H4 (cell line): ENCODE measurements around the gene COL12A1. TPM values are rescaled to one million over a fixed set of nuclear protein-coding genes. Genes with fewer than 3 reads are reported as not detected.

ENCODE experiments used
- DNase-seq: peaks from one replicate; pipeline ENCODE4 v3.0.0-alpha.2; 2015; ENCODE audit warnings: low spot score
- total RNA-seq: library from RNA; depleted of rRNA; stranded (reverse); fragments of >200 nt; shearing (Covaris generic); gene quantifications from 2 replicates; pipeline ENCODE4 v1.2.3, GENCODE V29; 2014

The COL12A1 gene
- total RNA-seq, 1 experiment from 2014 or later = 272 TPM

DNA sequence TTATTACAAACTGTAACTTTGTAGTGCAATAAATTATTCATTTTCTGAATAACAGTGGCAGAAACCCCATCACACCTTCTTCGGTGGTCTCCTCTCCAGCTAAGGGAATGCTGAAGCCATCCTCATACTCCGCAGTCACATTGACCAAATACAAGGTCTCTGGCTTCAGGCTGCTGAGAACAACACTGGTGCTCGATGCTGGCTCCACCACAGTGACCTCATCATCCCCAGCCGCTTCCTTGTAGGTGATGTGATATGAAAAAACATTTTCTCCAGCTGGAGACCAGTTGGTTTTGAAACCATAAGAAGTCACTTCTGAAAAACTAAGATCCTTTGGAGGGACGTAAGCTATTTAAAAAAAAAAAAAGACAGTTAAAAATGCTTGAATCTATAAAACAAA is 25.0 kb downstream of the COL12A1 start:
- DNase-seq = no peak

DNA sequence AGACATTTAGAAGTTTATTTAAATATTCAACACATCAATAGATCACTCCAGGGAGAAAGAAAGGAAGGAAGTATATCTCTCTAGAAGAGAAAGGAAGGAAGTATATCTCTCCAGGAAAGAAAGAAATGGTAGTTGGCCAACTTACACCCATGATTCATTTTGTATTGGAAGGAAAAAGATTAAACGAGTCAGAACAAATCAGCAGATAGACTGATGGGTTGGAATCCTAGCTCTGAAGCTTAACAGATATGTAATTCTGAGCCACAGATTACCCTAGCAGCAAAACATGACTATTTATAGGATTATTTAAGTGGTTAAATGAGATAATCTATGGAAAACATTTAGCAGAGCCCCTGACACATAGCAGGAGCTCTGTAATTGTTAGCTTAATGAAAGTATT is 27.1 kb downstream of the COL12A1 start:
- no peak for DNase-seq

DNA sequence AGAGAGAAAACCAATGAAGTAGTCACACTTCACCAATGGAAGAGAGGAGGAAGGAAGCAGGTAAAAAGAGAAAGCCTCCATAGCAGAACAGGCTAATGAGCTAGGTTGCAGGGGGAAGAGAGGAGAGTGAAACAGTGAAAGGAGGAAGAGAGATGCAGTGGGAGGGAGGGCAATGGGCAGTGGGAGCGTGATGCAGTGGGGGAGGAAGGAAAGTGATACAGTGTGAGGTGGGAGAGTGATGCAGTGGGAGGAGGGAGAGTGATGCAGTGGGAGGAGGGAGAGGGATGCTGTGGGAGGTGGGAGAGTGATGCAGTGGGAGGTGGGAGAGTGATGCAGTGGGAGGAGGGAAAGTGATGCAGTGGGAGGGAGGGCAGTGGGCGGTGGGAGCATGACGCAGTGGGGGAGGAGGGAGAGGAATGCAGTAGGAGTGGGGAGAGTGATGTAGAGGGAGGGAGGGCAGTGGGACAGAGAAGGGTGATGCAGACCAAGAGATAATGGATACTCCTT is 29.7 kb downstream of the COL12A1 start:
- DNase-seq = no peak

GRCh38 chr6:75171986-75172385 is 33.9 kb downstream of the COL12A1 start:
- DNase-seq = no peak

- no peak for DNase-seq
These were observed 34.3 kb downstream of the COL12A1 start for GRCh38 chr6:75171567-75171966.

- no peak for DNase-seq
These were observed 34.9 kb downstream of the COL12A1 start for GRCh38 chr6:75170691-75171560.

DNA sequence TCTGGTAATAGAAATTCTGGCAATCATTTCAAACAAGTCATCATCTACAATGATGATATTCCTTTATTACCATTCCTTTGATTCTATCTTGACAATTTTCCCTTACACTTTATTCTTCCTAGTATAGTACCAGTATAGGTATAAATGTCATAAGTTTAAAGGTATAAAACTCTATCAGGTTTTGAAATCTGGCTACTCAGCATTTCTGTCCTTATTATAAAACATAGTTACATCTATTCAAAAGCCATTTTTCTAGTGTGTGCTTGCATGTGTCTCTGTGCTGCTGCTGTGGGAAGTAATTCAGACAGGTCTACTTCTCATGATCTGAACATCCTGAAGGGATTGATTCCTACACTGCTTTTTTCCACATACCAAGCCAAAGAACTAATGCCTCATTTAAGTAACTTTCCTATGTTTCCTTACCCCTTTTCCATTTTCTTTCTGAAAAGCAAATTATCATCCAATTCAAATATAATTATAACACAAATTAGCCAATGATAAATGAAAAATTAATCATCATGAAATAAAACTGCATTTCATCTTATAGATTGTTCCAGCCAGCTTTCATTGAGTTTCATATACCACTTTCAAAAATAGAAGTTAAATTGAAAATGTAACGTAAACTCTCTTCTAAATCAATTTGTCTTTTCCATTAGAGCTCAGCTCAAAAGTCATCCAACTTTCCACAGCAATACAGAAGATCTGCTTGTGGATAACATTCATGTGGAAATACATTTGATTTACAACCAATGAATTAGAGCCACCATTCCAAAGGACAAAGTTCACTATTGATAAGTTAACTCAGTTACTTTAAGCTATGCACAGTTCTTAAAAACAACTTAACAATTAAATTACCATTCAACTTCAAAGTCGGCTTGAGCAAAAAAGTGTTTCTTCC is 35.9 kb downstream of the COL12A1 start:
- no peak for DNase-seq

DNA sequence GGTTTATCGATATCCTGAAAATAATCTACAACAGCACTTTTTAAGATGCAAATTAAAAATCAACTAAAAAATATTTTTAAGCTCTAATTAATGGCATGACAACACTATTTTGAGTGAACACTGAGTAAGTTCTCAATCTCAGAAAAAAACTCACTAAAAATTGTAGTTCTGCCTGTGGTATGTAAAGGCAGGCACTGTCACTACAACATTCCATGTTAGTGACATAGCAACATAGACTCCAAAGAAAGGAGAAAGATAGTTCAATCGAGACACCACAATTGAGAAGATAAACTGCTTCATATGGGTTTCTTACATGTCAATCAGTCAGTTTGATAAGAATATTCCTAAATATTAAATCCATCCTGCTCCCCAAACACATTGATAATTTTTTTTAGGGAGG is 38.0 kb downstream of the COL12A1 start:
- DNase-seq = no peak

DNA sequence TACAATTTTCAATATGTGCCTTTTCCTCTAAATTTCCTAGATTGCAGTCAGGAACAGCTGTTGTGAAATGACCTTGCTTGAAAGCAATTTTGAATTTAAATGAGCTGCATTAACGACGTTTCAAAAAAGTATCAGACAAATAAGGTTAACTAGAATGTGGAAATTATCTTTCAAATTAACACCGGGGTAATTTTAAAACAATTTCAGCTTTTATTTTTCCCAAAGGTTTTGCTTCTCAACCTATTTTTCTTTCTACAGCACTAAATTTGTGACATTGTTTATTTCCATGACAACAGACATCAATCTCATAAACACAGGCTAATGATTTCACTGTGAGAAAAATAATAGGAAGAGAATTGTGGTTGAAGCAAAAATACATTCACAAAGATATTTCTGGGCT is 38.5 kb downstream of the COL12A1 start:
- no peak for DNase-seq

DNA sequence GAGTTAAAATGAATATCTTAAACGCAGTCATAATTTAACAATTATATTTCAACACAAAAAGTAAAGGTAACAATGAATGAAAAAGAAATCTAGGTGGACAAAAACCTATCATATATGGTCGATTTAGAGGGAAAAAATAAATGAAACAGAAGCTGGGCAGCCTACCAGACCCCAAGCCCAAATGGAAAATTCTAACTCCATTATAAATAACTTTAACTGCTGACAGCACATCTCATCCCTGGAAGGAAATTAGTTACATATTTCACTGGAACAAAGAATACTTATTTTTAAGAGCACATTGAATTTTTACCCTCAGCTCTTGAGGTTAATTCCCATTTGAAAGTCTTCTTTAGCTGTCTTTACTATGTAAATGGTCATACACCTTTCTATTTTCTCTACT is 39.1 kb downstream of the COL12A1 start:
- no peak for DNase-seq

DNA sequence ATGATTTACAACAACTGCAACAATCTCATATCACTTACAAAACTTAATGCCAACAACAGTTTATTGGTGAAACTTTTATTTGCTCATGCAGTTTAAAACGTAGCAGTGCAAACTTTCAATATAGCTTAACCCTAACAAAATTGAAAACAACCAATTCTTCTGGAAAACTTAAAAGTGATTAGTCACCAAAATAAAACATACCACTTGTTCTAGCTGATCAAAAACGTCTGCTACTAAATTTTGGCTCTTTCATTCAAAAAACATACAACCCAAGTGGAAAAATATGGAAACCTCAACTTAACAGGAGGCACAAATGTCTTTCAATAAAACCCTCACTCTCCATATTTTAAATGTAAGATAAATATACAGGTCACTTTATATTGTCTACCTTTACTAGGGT is 39.6 kb downstream of the COL12A1 start:
- no peak for DNase-seq

GRCh38 chr6:75158176-75158575 is 47.7 kb downstream of the COL12A1 start:
- DNase-seq = peak; percentile 49

- DNase-seq = peak; percentile 26
These were observed 48.5 kb downstream of the COL12A1 start for GRCh38 chr6:75157336-75157735.

DNA sequence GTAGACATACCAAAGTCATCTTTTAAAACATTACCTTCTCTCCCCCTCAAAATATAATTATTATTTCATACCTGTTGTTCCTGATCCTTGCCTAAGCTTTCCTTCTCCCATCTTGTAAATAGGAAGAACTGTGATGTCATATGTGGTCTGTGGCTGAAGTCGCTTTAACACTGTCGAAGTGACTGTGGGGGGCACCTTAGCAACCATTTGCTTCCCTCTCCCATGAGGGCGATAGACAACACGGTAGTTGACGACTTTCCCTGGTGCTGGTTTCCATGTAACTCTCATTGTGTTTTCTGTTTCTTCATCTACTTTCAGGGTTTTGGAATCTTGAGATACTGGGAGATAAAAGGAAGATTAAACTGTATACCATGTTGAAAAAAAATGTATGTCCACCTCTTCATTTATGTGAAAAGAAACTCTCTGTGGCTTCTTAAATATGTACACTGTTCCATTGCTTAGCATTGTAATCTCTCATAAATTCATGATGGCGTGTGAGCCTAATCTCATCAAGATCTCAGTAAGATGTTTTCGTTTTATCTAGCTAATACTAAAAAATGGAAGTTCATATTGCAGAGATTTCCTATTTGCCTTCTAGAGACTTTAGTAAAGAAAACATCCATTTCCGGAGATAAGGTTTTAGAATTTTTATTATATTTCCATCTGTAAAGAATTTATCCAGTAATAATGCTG is 49.5 kb downstream of the COL12A1 start:
- no peak for DNase-seq

- DNase-seq = no peak
These were observed 50.2 kb downstream of the COL12A1 start for GRCh38 chr6:75155631-75156030.

DNA sequence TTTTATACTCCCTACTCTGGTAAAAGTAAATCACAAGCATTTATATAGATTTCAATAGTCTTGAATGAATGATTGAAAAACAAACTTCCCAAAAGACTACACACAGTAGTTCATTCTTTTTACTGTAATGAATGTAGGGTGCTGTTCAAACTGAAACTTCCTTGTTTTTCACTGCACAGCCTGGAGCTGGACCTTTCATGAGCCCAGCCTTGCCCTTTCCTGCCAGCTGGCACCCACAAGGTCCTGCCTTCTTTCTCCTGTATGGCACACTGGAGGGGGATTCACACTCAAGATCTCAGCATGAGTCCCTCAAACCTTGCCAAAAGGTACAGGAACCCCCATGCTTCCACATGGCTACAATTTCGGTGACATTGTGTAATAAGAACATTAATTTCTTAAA is 50.9 kb downstream of the COL12A1 start:
- no peak for DNase-seq

DNA sequence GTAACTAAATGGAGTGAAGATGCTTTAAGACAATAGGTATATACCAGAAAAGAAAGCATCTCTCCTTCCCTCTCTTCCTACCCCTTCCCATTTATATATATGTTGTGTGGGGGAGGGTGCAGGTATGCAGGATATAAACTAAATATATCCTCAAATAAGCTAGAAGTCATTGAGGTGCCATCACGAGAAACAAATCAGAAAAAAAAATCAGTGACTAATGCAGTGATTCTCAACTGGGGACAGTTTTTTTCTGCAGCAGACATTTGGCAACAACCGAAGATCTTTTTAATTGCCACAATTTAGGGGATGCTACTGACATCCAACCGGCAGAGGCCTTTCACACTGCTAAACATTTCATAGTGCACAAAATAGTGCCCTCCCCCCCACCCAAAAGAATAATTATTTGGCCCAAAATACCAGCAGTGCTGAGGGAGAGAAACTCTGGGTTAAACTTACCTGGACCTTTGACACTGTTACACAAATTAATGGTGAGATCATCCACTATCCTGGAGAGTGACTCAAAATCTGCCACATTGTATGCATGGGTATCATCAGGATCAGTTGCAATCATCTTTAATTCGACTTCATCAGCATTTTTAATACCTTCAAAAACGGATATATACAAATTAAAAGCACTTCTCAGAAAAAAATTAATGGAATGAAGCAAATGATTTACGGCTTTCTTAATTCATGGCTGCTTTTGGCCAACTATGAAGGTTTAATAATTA is 55.0 kb downstream of the COL12A1 start:
- DNase-seq = no peak

GRCh38 chr6:75149696-75150095 is 56.2 kb downstream of the COL12A1 start:
- DNase-seq = no peak

GRCh38 chr6:75149240-75149639 is 56.6 kb downstream of the COL12A1 start:
- no peak for DNase-seq

DNA sequence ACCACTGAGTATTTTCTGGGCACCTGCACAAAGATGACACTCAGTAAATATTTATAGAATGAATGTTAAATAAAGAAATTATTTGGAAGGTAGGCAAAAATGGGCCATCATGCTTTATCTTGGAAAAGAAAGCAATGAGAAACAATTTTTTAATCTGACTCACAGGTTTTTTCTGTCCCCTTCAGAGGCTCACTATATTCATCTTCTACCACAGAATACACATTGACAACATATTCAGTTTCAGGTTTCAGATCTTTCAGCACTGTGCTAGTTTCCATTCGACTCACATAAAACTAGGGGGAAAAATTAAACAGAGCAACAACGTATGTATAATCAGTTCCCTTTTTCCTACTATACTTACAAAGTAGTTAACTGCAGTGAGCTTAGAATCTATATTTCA is 58.3 kb downstream of the COL12A1 start:
- no peak for DNase-seq

DNA sequence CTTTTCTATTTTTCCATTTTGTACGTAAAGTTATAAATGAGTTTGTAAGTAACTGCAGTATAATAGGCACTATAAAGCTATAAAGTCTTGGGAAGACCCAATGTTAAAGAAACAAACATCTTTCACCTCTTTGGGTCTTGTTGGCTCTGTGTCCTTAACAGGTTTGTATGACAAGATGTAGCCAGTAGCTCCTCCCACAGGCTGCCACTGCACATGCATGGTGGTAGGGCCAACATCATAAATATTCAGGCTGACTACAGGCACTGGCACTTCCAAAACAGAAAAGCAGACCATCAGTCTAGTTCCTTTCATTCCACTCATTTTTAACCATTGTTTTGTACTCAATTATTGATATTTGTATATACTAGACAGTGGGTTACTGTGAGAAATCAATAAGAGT is 59.9 kb downstream of the COL12A1 start:
- no peak for DNase-seq
